Measurements from ENCODE around the gene C17orf100. TPM values are rescaled to one million over a fixed set of nuclear protein-coding genes. Genes with fewer than 3 reads are reported as not detected.

The C17orf100 gene
- total RNA-seq, 2 experiments from 2014 or later: 0.69 to 0.70 TPM

- H3K36me3 ChIP-seq (ENCODE audit: insufficient read depth, low read length): no peaks in the 10 kb centered on the region
- no peak overlapping the region for H3K27ac ChIP-seq (ENCODE audit: low read depth in 1 of 2, low read length in 2 of 2)
- no peak overlapping the region for H3K27ac Mint-ChIP-seq
- no peaks in the 10 kb centered on the region for H3K4me1 Mint-ChIP-seq (ENCODE audit: low read depth)
- no peak for ATAC-seq (ENCODE audit: poor library complexity)
- H3K36me3 Mint-ChIP-seq (ENCODE audit: low read depth): no peaks in the 10 kb centered on the region
- H3K4me1 ChIP-seq (ENCODE audit: insufficient read depth, low read length): no peaks in the 10 kb centered on the region
- intact Hi-C loops (cut with DNase I, micrococcal nuclease): no loop called here
- POLR2A ChIA-PET: no interaction called here
- no peak overlapping the region for H3K4me3 Mint-ChIP-seq
- H3K27me3 Mint-ChIP-seq: peaks cover 58% of the 10 kb centered on the region
- no peaks in the 10 kb centered on the region for H3K9me3 ChIP-seq (ENCODE audit: control insufficient read depth in 1 of 2, insufficient read depth in 1 of 2, low read length in 2 of 2)
- TF ChIP-seq, protein P1, sequence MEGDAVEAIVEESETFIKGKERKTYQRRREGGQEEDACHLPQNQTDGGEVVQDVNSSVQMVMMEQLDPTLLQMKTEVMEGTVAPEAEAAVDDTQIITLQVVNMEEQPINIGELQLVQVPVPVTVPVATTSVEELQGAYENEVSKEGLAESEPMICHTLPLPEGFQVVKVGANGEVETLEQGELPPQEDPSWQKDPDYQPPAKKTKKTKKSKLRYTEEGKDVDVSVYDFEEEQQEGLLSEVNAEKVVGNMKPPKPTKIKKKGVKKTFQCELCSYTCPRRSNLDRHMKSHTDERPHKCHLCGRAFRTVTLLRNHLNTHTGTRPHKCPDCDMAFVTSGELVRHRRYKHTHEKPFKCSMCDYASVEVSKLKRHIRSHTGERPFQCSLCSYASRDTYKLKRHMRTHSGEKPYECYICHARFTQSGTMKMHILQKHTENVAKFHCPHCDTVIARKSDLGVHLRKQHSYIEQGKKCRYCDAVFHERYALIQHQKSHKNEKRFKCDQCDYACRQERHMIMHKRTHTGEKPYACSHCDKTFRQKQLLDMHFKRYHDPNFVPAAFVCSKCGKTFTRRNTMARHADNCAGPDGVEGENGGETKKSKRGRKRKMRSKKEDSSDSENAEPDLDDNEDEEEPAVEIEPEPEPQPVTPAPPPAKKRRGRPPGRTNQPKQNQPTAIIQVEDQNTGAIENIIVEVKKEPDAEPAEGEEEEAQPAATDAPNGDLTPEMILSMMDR (IDR thresholded peaks at IDR 0.05): no peak
- H3K27me3 ChIP-seq (ENCODE audit: control insufficient read depth in 1 of 2, insufficient read depth in 2 of 2, low read length in 2 of 2): peaks cover 10 to 11% of the 10 kb centered on the region in 2 experiments
- DNase-seq: no peak
- CTCF ChIA-PET: no interaction called here
- H3K9me3 Mint-ChIP-seq: no peaks in the 10 kb centered on the region
- no peak overlapping the region for H3K4me3 ChIP-seq (ENCODE audit: low read length)
Measured at GRCh38 chr17:6684881-6685767, 33.6 kb downstream of the C17orf100 start.

- no peaks in the 10 kb centered on the region for H3K9me3 ChIP-seq (ENCODE audit: control insufficient read depth in 1 of 2, insufficient read depth in 1 of 2, low read length in 2 of 2)
- ATAC-seq (ENCODE audit: poor library complexity) (no peak), DNase-seq (no peak)
- intact Hi-C loops (cut with DNase I, micrococcal nuclease): no loop called here
- no peaks in the 10 kb centered on the region for H3K4me1 ChIP-seq (ENCODE audit: insufficient read depth, low read length)
- no peak overlapping the region for H3K4me3 ChIP-seq (ENCODE audit: low read length)
- H3K9me3 Mint-ChIP-seq: no peaks in the 10 kb centered on the region
- H3K4me3 Mint-ChIP-seq: no peak overlapping the region
- ChIA-PET POLR2A (no interaction called here), CTCF (no interaction called here)
- H3K27me3 Mint-ChIP-seq: peaks cover 61% of the 10 kb centered on the region
- peaks cover 6 to 17% of the 10 kb centered on the region in 2 experiments for H3K27me3 ChIP-seq (ENCODE audit: control insufficient read depth in 1 of 2, insufficient read depth in 2 of 2, low read length in 2 of 2)
- no peaks in the 10 kb centered on the region for H3K36me3 ChIP-seq (ENCODE audit: insufficient read depth, low read length)
- TF ChIP-seq, protein P1 (IDR thresholded peaks at IDR 0.05): no peak
- no peak overlapping the region for H3K27ac Mint-ChIP-seq
- H3K36me3 Mint-ChIP-seq (ENCODE audit: low read depth): no peaks in the 10 kb centered on the region
- H3K4me1 Mint-ChIP-seq (ENCODE audit: low read depth): no peaks in the 10 kb centered on the region
- no peak overlapping the region for H3K27ac ChIP-seq (ENCODE audit: low read depth in 1 of 2, low read length in 2 of 2)
Measured at GRCh38 chr17:6686026-6686425, 34.5 kb downstream of the C17orf100 start.

DNA sequence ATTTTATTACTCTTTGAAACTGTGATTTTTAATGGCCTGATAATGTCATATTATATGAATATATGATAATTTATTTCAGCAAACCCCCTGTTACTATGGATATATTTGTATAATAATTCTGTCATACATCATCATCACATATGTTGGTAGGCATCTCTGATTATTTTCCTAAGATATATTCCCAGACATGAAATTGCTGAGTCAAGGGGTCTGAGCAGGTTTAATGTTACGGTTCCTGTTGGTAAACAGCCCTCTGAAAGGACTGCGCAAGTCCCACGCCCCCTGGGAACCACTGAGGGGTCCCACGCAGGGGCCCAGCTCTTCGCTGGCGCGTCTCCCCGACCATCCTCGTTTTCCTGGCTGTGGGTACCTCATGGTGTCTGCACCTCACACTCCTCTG, 37.4 kb downstream of the C17orf100 start:
- ATAC-seq (ENCODE audit: poor library complexity) (no peak), DNase-seq (no peak)
- H3K4me3 Mint-ChIP-seq: no peak overlapping the region
- H3K36me3 Mint-ChIP-seq (ENCODE audit: low read depth): no peaks in the 10 kb centered on the region
- no peak overlapping the region for H3K27ac ChIP-seq (ENCODE audit: low read depth in 1 of 2, low read length in 2 of 2)
- peaks cover 11 to 18% of the 10 kb centered on the region in 2 experiments for H3K27me3 ChIP-seq (ENCODE audit: control insufficient read depth in 1 of 2, insufficient read depth in 2 of 2, low read length in 2 of 2)
- no peaks in the 10 kb centered on the region for H3K9me3 Mint-ChIP-seq
- H3K4me3 ChIP-seq (ENCODE audit: low read length): no peak overlapping the region
- POLR2A ChIA-PET: no interaction called here
- H3K36me3 ChIP-seq (ENCODE audit: insufficient read depth, low read length): no peaks in the 10 kb centered on the region
- peaks cover 66% of the 10 kb centered on the region for H3K27me3 Mint-ChIP-seq
- CTCF ChIA-PET: no interaction called here
- H3K4me1 Mint-ChIP-seq (ENCODE audit: low read depth): no peaks in the 10 kb centered on the region
- no peaks in the 10 kb centered on the region for H3K4me1 ChIP-seq (ENCODE audit: insufficient read depth, low read length)
- intact Hi-C loops (cut with DNase I, micrococcal nuclease): no loop called here
- no peak overlapping the region for H3K27ac Mint-ChIP-seq
- TF ChIP-seq, protein P1 (IDR thresholded peaks at IDR 0.05): no peak
- no peaks in the 10 kb centered on the region for H3K9me3 ChIP-seq (ENCODE audit: control insufficient read depth in 1 of 2, insufficient read depth in 1 of 2, low read length in 2 of 2)
